ENCODE results near the gene NMBR.

Gene NMBR

GRCh38 chr6:142162780-142163179, 15.9 kb upstream of the NMBR start:
- TF ChIP-seq NFIC (IDR thresholded peaks at IDR 0.05): no peak
- TF ChIP-seq RAD21 (IDR thresholded peaks at IDR 0.05; ENCODE audit: low read depth): no peak
- TF ChIP-seq YY1 (IDR thresholded peaks at IDR 0.05; ENCODE audit: low read depth): no peak
- TF ChIP-seq CREB1 (IDR thresholded peaks at IDR 0.05; ENCODE audit: low read depth): no peak
- TF ChIP-seq TEAD4 (IDR thresholded peaks at IDR 0.05): no peak
- no peak for TF ChIP-seq ZBTB7A (IDR thresholded peaks at IDR 0.05; ENCODE audit: low read depth)
- TF ChIP-seq TCF12 (IDR thresholded peaks at IDR 0.05; ENCODE audit: low read depth): no peak
- no peak for TF ChIP-seq FOXM1 (IDR thresholded peaks at IDR 0.05; ENCODE audit: borderline replicate concordance, low read depth)
- no peak for TF ChIP-seq MAX (IDR thresholded peaks at IDR 0.05)
- TF ChIP-seq EGR1 (IDR thresholded peaks at IDR 0.05): no peak

GRCh38 chr6:142155895-142156757, 9.2 kb upstream of the NMBR start:
- TF ChIP-seq RAD21 (IDR thresholded peaks at IDR 0.05; ENCODE audit: low read depth): peak; percentile 39
- no peak for TF ChIP-seq CREB1 (IDR thresholded peaks at IDR 0.05; ENCODE audit: low read depth)

- no peak for TF ChIP-seq MAX (IDR thresholded peaks at IDR 0.05)
- no peak for TF ChIP-seq FOXM1 (IDR thresholded peaks at IDR 0.05; ENCODE audit: borderline replicate concordance, low read depth)
- no peak for TF ChIP-seq USF1 (IDR thresholded peaks at IDR 0.05)
- no peak for TF ChIP-seq NFIC (IDR thresholded peaks at IDR 0.05)
- TF ChIP-seq EP300 (IDR thresholded peaks at IDR 0.05; ENCODE audit: borderline replicate concordance): no peak
- TF ChIP-seq CREB1 (IDR thresholded peaks at IDR 0.05; ENCODE audit: low read depth): no peak
- TF ChIP-seq YY1 (IDR thresholded peaks at IDR 0.05; ENCODE audit: low read depth): no peak
- no peak for TF ChIP-seq RAD21 (IDR thresholded peaks at IDR 0.05; ENCODE audit: low read depth)
- no peak for TF ChIP-seq ZBTB7A (IDR thresholded peaks at IDR 0.05; ENCODE audit: low read depth)
- no peak for TF ChIP-seq CEBPB (IDR thresholded peaks at IDR 0.05)
- TF ChIP-seq REST (IDR thresholded peaks at IDR 0.05; ENCODE audit: low read depth): no peak
- no peak for TF ChIP-seq EGR1 (IDR thresholded peaks at IDR 0.05)
- no peak for TF ChIP-seq TEAD4 (IDR thresholded peaks at IDR 0.05)
- no peak for TF ChIP-seq TAF1 (IDR thresholded peaks at IDR 0.05; ENCODE audit: low read depth)
- TF ChIP-seq TCF12 (IDR thresholded peaks at IDR 0.05; ENCODE audit: low read depth): no peak
These were observed 8.2 kb upstream of the NMBR start for GRCh38 chr6:142155091-142155490.

GRCh38 chr6:142154336-142154735, 7.4 kb upstream of the NMBR start:
- TF ChIP-seq CREB1 (IDR thresholded peaks at IDR 0.05; ENCODE audit: low read depth) (no peak), USF1 (IDR thresholded peaks at IDR 0.05) (no peak), NFIC (IDR thresholded peaks at IDR 0.05) (no peak), RAD21 (IDR thresholded peaks at IDR 0.05; ENCODE audit: low read depth) (no peak), TEAD4 (IDR thresholded peaks at IDR 0.05) (no peak), YY1 (IDR thresholded peaks at IDR 0.05; ENCODE audit: low read depth) (no peak), REST (IDR thresholded peaks at IDR 0.05; ENCODE audit: low read depth) (no peak), CEBPB (IDR thresholded peaks at IDR 0.05) (no peak), EGR1 (IDR thresholded peaks at IDR 0.05) (no peak), ZBTB7A (IDR thresholded peaks at IDR 0.05; ENCODE audit: low read depth) (no peak), EP300 (IDR thresholded peaks at IDR 0.05; ENCODE audit: borderline replicate concordance) (no peak), TAF1 (IDR thresholded peaks at IDR 0.05; ENCODE audit: low read depth) (no peak)

GRCh38 chr6:142153196-142153595, 6.3 kb upstream of the NMBR start:
- TF ChIP-seq EP300 (IDR thresholded peaks at IDR 0.05; ENCODE audit: borderline replicate concordance): no peak
- TF ChIP-seq YY1 (IDR thresholded peaks at IDR 0.05; ENCODE audit: low read depth): no peak
- no peak for TF ChIP-seq FOXM1 (IDR thresholded peaks at IDR 0.05; ENCODE audit: borderline replicate concordance, low read depth)
- TF ChIP-seq NFIC (IDR thresholded peaks at IDR 0.05): no peak
- TF ChIP-seq MAX (IDR thresholded peaks at IDR 0.05): no peak
- TF ChIP-seq TAF1 (IDR thresholded peaks at IDR 0.05; ENCODE audit: low read depth): no peak
- no peak for TF ChIP-seq CREB1 (IDR thresholded peaks at IDR 0.05; ENCODE audit: low read depth)

Measured in Ishikawa (cell line).